Brain microvascular endothelial cell (primary cell): ENCODE data around the gene PSORS1C2.
A peak's percentile ranks its signal among the peaks of the same experiment; 100 is the strongest.

ENCODE experiments used
- DNase-seq: peaks from one replicate; pipeline ENCODE4 v3.0.0-alpha.2; 2020
- H3K27ac ChIP-seq: fragments of 250-450 bp; sonication (Bioruptor Pico); 2 replicates; pipeline ENCODE4 v1.5.1; 2020; ENCODE audit warnings: mild to moderate bottlenecking, moderate library complexity
- H3K27me3 ChIP-seq: fragments of 250-450 bp; sonication (Bioruptor Pico); replicated peaks from 2 replicates; pipeline ENCODE4 v1.5.1; 2020; ENCODE audit warnings: mild to moderate bottlenecking
- H3K36me3 ChIP-seq: fragments of 250-450 bp; sonication (Bioruptor Pico); replicated peaks from 2 replicates; pipeline ENCODE4 v1.5.1; 2020; ENCODE audit warnings: mild to moderate bottlenecking
- H3K4me3 ChIP-seq: 2 replicates; pipeline ENCODE4 v1.5.1; 2011; ENCODE audit warnings: low read depth, mild to moderate bottlenecking, control low read depth, low read length, moderate library complexity
- in situ Hi-C: cut with HindIII; loops from 2 replicates; pipeline ENCODE4 v1.10.0; 2017; ENCODE audit warnings: low sequenced_read_pairs, low pct_ligation_motif_present
- TF ChIP-seq, protein P1 (sequence below): IDR thresholded peaks from 2 replicates; pipeline ENCODE4 v1.5.1; 2011; ENCODE audit warnings: low read depth, mild to moderate bottlenecking, moderate library complexity, low read length, control low read depth, inconsistent platforms; ENCODE audit errors: missing control alignments

Gene PSORS1C2

DNA sequence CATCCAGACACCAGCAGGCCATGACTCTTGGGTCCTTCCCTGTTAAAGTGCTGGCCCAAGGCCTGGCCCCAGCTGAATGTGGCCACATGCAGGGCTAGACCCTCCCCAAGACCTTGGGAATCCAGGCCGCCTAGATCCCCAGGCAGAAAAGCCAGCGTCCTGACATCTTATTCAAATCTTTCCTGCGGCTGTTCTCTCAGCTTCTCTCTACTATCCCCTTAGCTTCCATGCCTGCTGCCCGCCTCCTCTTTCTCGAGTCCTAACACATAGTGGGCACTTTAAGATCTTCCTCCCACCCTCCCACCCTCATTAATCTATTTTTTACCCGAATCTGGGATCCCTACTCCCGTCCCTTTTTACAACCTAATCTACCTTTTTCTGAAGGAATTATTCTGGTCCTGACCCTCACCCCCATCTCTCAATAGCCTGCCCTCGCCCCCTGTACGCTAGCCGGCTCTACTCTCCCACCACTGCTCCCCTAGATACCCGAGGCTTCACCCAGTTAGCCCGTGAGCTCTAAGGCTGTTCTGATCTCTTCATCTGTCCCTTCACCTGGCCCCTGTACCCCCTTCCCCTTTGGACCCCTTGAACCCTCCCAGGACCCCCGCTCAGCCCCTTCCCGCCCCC lies 18.8 kb upstream of the PSORS1C2 start, which contains the start of gene CCHCR1:
Gene CCHCR1, minus strand, starts transcription at position 290 of the 627 bp plus-strand sequence. Its CDS starts 202 bp downstream, at position 88.
- in situ Hi-C loops: no loop called here
- H3K36me3 ChIP-seq: no peaks in the 10 kb centered on the region
- DNase-seq: no peak
- H3K4me3 ChIP-seq: peak within 1 kb of the TSS; percentile 82
- no peaks in the 10 kb centered on the region for H3K27me3 ChIP-seq
- TF ChIP-seq, protein P1, sequence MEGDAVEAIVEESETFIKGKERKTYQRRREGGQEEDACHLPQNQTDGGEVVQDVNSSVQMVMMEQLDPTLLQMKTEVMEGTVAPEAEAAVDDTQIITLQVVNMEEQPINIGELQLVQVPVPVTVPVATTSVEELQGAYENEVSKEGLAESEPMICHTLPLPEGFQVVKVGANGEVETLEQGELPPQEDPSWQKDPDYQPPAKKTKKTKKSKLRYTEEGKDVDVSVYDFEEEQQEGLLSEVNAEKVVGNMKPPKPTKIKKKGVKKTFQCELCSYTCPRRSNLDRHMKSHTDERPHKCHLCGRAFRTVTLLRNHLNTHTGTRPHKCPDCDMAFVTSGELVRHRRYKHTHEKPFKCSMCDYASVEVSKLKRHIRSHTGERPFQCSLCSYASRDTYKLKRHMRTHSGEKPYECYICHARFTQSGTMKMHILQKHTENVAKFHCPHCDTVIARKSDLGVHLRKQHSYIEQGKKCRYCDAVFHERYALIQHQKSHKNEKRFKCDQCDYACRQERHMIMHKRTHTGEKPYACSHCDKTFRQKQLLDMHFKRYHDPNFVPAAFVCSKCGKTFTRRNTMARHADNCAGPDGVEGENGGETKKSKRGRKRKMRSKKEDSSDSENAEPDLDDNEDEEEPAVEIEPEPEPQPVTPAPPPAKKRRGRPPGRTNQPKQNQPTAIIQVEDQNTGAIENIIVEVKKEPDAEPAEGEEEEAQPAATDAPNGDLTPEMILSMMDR: no peak
- H3K27ac ChIP-seq: peak within 1 kb of the TSS; percentile 18

DNA sequence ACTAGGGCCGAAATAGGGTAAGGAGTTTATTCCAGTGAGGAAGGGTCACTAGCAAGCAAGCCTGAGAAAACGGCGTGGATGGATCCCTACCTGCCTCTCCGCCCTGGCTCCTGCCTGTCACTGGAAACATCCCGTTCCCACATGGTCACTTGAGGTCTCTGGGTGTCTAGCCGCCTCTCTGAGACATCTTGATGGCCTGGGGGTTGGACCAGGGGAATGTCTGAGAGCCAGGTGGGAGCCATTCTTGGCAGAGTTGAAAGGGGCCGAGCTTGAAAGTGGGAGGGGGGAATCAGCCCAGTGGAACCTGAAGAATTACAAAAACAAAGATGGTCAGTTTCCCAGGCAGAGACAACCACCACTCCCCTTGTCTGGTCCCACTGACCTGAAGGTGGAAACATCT lies 17.8 kb upstream of the PSORS1C2 start:
- in situ Hi-C loops: no loop called here
- Histone ChIP-seq H3K27me3 (no peaks in the 10 kb centered on the region), H3K4me3 (no peak overlapping the region), H3K36me3 (no peaks in the 10 kb centered on the region), H3K27ac (no peak overlapping the region)
- DNase-seq: no peak
- TF ChIP-seq, protein P1: no peak

- TF ChIP-seq, protein P1: no peak
- no peak overlapping the region for H3K27ac ChIP-seq
- H3K4me3 ChIP-seq: no peak overlapping the region
- H3K27me3 ChIP-seq: no peaks in the 10 kb centered on the region
- no peaks in the 10 kb centered on the region for H3K36me3 ChIP-seq
- in situ Hi-C loops: no loop called here
- DNase-seq: no peak
These were observed 15.6 kb upstream of the PSORS1C2 start for GRCh38 chr6:31154436-31154835.

GRCh38 chr6:31152781-31153180 lies 13.9 kb upstream of the PSORS1C2 start:
- TF ChIP-seq, protein P1: no peak
- DNase-seq: no peak
- in situ Hi-C loops: no loop called here
- Histone ChIP-seq H3K27me3 (no peaks in the 10 kb centered on the region), H3K4me3 (no peak overlapping the region), H3K36me3 (no peaks in the 10 kb centered on the region), H3K27ac (no peak overlapping the region)

- in situ Hi-C loops: no loop called here
- no peaks in the 10 kb centered on the region for H3K36me3 ChIP-seq
- H3K4me3 ChIP-seq: no peak overlapping the region
- TF ChIP-seq, protein P1: no peak
- no peaks in the 10 kb centered on the region for H3K27me3 ChIP-seq
- no peak for DNase-seq
- H3K27ac ChIP-seq: no peak overlapping the region
These were observed 11.1 kb upstream of the PSORS1C2 start for GRCh38 chr6:31149827-31150447.
